H1 (cell line): ENCODE data around the gene DOCK3. TPM values are rescaled to one million over a fixed set of nuclear protein-coding genes. Genes with fewer than 3 reads are reported as not detected.

Source experiments
- CTCF ChIA-PET: fragments of 300-600 bp; sonication (Branson Sonifier 250); formaldehyde crosslinking; loops from one replicate; lab custom pipeline; 2021; ENCODE audit not compliant: partially characterized antibody; lab: Charles Lee
- POLR2A ChIA-PET: fragments of 300-600 bp; sonication (Branson Sonifier 250); formaldehyde crosslinking; loops from one replicate; lab custom pipeline; 2021; ENCODE audit warnings: inconsistent platforms; ENCODE audit not compliant: partially characterized antibody; lab: Charles Lee
- DNase-seq, 2 experiments: peaks; one replicate each; pipeline versions ENCODE4 v3.0.0 to v3.0.0-alpha.2; 2010 to 2022; ENCODE audit warnings: low spot score in 2 of 2, low read depth in 1 of 2, mixed read lengths in 1 of 2
- FAIRE-seq: peaks from 2 replicates; lab custom pipeline; 2011; peaks lifted over from hg19 to GRCh38; lab: Jason Lieb, UNC
- H2AFZ ChIP-seq: 2 replicates; pipeline ENCODE4 v1.8.1; 2012; ENCODE audit warnings: low read length, inconsistent platforms
- H2AK5ac ChIP-seq: 2 replicates; pipeline ENCODE4 v1.6.1; 2013; ENCODE audit warnings: low read depth, low read length
- H2BK120ac ChIP-seq: replicated peaks from 2 replicates; pipeline ENCODE3; 2013; ENCODE audit warnings: low read depth, low read length, inconsistent platforms
- H2BK12ac ChIP-seq: 2 replicates; pipeline ENCODE4 v1.6.1; 2013; ENCODE audit warnings: low read depth, low read length
- H2BK15ac ChIP-seq: 2 replicates; pipeline ENCODE4 v1.6.1; 2013; ENCODE audit warnings: low read length
- H2BK20ac ChIP-seq: 2 replicates; pipeline ENCODE4 v1.6.1; 2013; ENCODE audit warnings: low read length
- H2BK5ac ChIP-seq: 2 replicates; pipeline ENCODE4 v1.6.1; 2013; ENCODE audit warnings: low read depth, low read length
- H3K14ac ChIP-seq: 2 replicates; pipeline ENCODE4 v1.6.1; 2013; ENCODE audit warnings: inconsistent platforms; ENCODE audit not compliant: insufficient read length
- H3K18ac ChIP-seq: 2 replicates; pipeline ENCODE4 v1.6.1; 2013; ENCODE audit warnings: low read length; ENCODE audit errors: extremely low read depth
- H3K23ac ChIP-seq: 2 replicates; pipeline ENCODE4 v1.6.1; 2013; ENCODE audit warnings: inconsistent platforms; ENCODE audit not compliant: insufficient read length
- H3K23me2 ChIP-seq: 2 replicates; pipeline ENCODE4 v1.6.1; 2013; ENCODE audit warnings: low read depth, low read length
- H3K27ac ChIP-seq: 2 replicates; pipeline ENCODE4 v1.6.1; 2011; ENCODE audit warnings: low read depth, low read length, inconsistent platforms
- H3K27me3 ChIP-seq, 4 experiments: replicated peaks in 1 of 4; 1 replicate in 1 of 4; 2 replicates in 3 of 4; pipeline versions ENCODE4 v1.6.1 to v1.8.1; 2011 to 2013; ENCODE audit warnings: low read length in 3 of 4, mild to moderate bottlenecking in 3 of 4, inconsistent platforms in 2 of 4, mixed read lengths in 2 of 4, moderate library complexity in 1 of 4; ENCODE audit not compliant: control insufficient read depth in 3 of 4, insufficient read depth in 3 of 4; ENCODE audit errors: extremely low read depth in 1 of 4
- H3K36me3 ChIP-seq, 4 experiments: 2 replicates each; pipeline versions ENCODE4 v1.6.1 to v1.8.1; 2011 to 2013; ENCODE audit warnings: mild to moderate bottlenecking in 4 of 4, low read length in 3 of 4, moderate library complexity in 2 of 4, control low read depth in 1 of 4, inconsistent platforms in 1 of 4; ENCODE audit not compliant: insufficient read depth in 4 of 4, control insufficient read depth in 2 of 4
- H3K4ac ChIP-seq: replicated peaks from 2 replicates; pipeline ENCODE3; 2013; ENCODE audit warnings: low read length, low read depth, mixed read lengths, inconsistent platforms; ENCODE audit not compliant: insufficient read length
- H3K4me1 ChIP-seq, 4 experiments: replicated peaks in 1 of 4; 1 replicate in 1 of 4; 2 replicates in 3 of 4; pipeline versions ENCODE4 v1.6.1 to v1.8.1; 2011 to 2013; ENCODE audit warnings: low read length in 3 of 4, inconsistent platforms in 2 of 4, mixed read lengths in 1 of 4; ENCODE audit not compliant: insufficient read depth in 4 of 4, control insufficient read depth in 3 of 4
- H3K4me2 ChIP-seq, 2 experiments: 2 replicates each; pipeline versions ENCODE4 v1.6.1 to v1.8.1; 2011 to 2013; ENCODE audit warnings: low read depth in 2 of 2, low read length in 2 of 2, control low read depth in 1 of 2, inconsistent platforms in 1 of 2, mild to moderate bottlenecking in 1 of 2; ENCODE audit not compliant: insufficient read depth in 1 of 2
- H3K4me3 ChIP-seq, 4 experiments: fragments of 200-600, 300-600 bp in 1 of 4; sonication (generic), shearing (Covaris generic), sonication (Bioruptor Twin) in 1 of 4; 2 replicates each; pipeline versions ENCODE4 v1.5.1 to v1.8.1; 2011 to 2016; ENCODE audit warnings: low read length in 4 of 4, low read depth in 3 of 4, control low read depth in 2 of 4, inconsistent platforms in 2 of 4, mild to moderate bottlenecking in 2 of 4, mixed read lengths in 1 of 4, moderate library complexity in 1 of 4; ENCODE audit not compliant: insufficient read depth in 2 of 4; ENCODE audit errors: extremely low read depth in 1 of 4
- H3K56ac ChIP-seq: replicated peaks from 2 replicates; pipeline ENCODE3; 2013; ENCODE audit warnings: low read depth, mild to moderate bottlenecking, mixed read lengths, low read length, inconsistent platforms; ENCODE audit not compliant: insufficient read length
- H3K79me1 ChIP-seq: 2 replicates; pipeline ENCODE4 v1.6.1; 2013; ENCODE audit warnings: low read depth, low read length, control low read depth
- H3K79me2 ChIP-seq, 2 experiments: 2 replicates each; pipeline versions ENCODE4 v1.6.1 to v1.8.1; 2012 to 2013; ENCODE audit warnings: low read length in 2 of 2, mild to moderate bottlenecking in 2 of 2, inconsistent platforms in 1 of 2; ENCODE audit not compliant: insufficient read depth in 2 of 2, control insufficient read depth in 1 of 2
- H3K9ac ChIP-seq, 4 experiments: replicated peaks in 1 of 4; 1 replicate in 1 of 4; 2 replicates in 3 of 4; pipeline versions ENCODE4 v1.6.1 to v1.8.1; 2011 to 2013; ENCODE audit warnings: low read depth in 3 of 4, low read length in 3 of 4, control low read depth in 2 of 4, mild to moderate bottlenecking in 2 of 4, moderate library complexity in 2 of 4, inconsistent platforms in 1 of 4; ENCODE audit errors: extremely low read depth in 1 of 4
- H3K9me3 ChIP-seq, 2 experiments: 2 replicates each; pipeline versions ENCODE4 v1.6.1 to v1.8.1; 2012 to 2013; ENCODE audit warnings: mild to moderate bottlenecking in 2 of 2, moderate library complexity in 2 of 2, control low read depth in 1 of 2, inconsistent platforms in 1 of 2, low read depth in 1 of 2, low read length in 1 of 2, mixed read lengths in 1 of 2; ENCODE audit not compliant: insufficient read depth in 2 of 2
- H4K20me1 ChIP-seq, 2 experiments: replicated peaks in 1 of 2; 2 replicates each; pipeline versions ENCODE3 to v1.8.1; 2011 to 2013; ENCODE audit warnings: inconsistent platforms in 2 of 2, low read length in 2 of 2, mild to moderate bottlenecking in 1 of 2; ENCODE audit not compliant: insufficient read depth in 2 of 2, control insufficient read depth in 1 of 2
- H4K5ac ChIP-seq: 2 replicates; pipeline ENCODE4 v1.6.1; 2013; ENCODE audit warnings: low read length, low read depth, mixed read lengths, inconsistent platforms; ENCODE audit not compliant: insufficient read length
- H4K8ac ChIP-seq: 2 replicates; pipeline ENCODE4 v1.8.0; 2013; ENCODE audit warnings: mild to moderate bottlenecking, moderate library complexity, low read length, inconsistent platforms; ENCODE audit not compliant: insufficient read depth; ENCODE audit errors: extremely low read depth
- H4K91ac ChIP-seq: replicated peaks from 2 replicates; pipeline ENCODE3; 2013; ENCODE audit warnings: low read length, mixed read lengths, inconsistent platforms; ENCODE audit not compliant: insufficient read length
- ATF3 ChIP-seq: IDR thresholded peaks from 2 replicates; pipeline ENCODE4 v1.6.1; 2011; ENCODE audit warnings: low read depth, mild to moderate bottlenecking, low read length; ENCODE audit not compliant: insufficient read depth
- BRCA1 ChIP-seq: IDR thresholded peaks from 2 replicates; pipeline ENCODE4 v1.6.1; 2012; ENCODE audit warnings: low read depth, low read length, improper control_type of control experiment
- CBX8 ChIP-seq: fragments of 300-800, 300-1000 bp; sonication (generic); IDR thresholded peaks from 2 replicates; pipeline ENCODE4 v1.7.1; 2016; ENCODE audit warnings: low read depth, low read length, borderline replicate concordance
- CEBPB ChIP-seq: IDR thresholded peaks from 2 replicates; pipeline ENCODE4 v1.6.1; 2012; ENCODE audit warnings: low read depth, low read length
- EZH2 ChIP-seq: fragments of 200-600 bp; sonication (generic); IDR thresholded peaks from 2 replicates; pipeline ENCODE4 v1.7.1; 2012; ENCODE audit warnings: low read depth, mild to moderate bottlenecking, moderate library complexity, low read length, inconsistent platforms; ENCODE audit not compliant: severe bottlenecking
- GABPA ChIP-seq: IDR thresholded peaks from 2 replicates; pipeline ENCODE4 v1.6.1; 2011; ENCODE audit warnings: mild to moderate bottlenecking, low read length, moderate library complexity, borderline replicate concordance; ENCODE audit not compliant: insufficient read depth
- GTF2F1 ChIP-seq: IDR thresholded peaks from 2 replicates; pipeline ENCODE4 v1.6.1; 2012; ENCODE audit warnings: low read depth, low read length, improper control_type of control experiment, borderline replicate concordance
- KDM5A ChIP-seq: fragments of 200-600 bp; IDR thresholded peaks from 2 replicates; pipeline ENCODE4 v1.7.1; 2012; ENCODE audit warnings: mild to moderate bottlenecking, low read length, inconsistent platforms, mixed read lengths
- NRF1 ChIP-seq: IDR thresholded peaks from 2 replicates; pipeline ENCODE4 v1.6.1; 2011; ENCODE audit warnings: mild to moderate bottlenecking, low read depth, low read length, improper control_type of control experiment
- PHF8 ChIP-seq: fragments of 200-600 bp; sonication (generic); conservative IDR thresholded peaks from 2 replicates; pipeline ENCODE4 v1.7.1; 2012; ENCODE audit warnings: low read depth, mild to moderate bottlenecking, inconsistent platforms, low read length, moderate library complexity
- POLR2AphosphoS5 ChIP-seq: IDR thresholded peaks from 2 replicates; pipeline ENCODE4 v1.6.1; 2011; ENCODE audit warnings: low read depth, low read length
- RFX5 ChIP-seq: IDR thresholded peaks from 2 replicates; pipeline ENCODE4 v1.6.1; 2011; ENCODE audit warnings: low read depth, low read length, improper control_type of control experiment, borderline replicate concordance
- RNF2 ChIP-seq: fragments of 200-900, 300-1000 bp; sonication (generic); IDR thresholded peaks from 2 replicates; pipeline ENCODE4 v1.7.1; 2016; ENCODE audit warnings: borderline replicate concordance, low read depth, mild to moderate bottlenecking, antibody characterized with exemption, low read length; ENCODE audit not compliant: poor library complexity, severe bottlenecking; ENCODE audit errors: missing control alignments
- TEAD4 ChIP-seq: IDR thresholded peaks from 2 replicates; pipeline ENCODE4 v1.6.1; 2012; ENCODE audit warnings: low read depth, low read length, inconsistent platforms, mixed read lengths
- WGBS, 2 experiments: shearing (Covaris generic) in 1 of 2; methylation state at CpG; one replicate each; pipeline versions ENCODE4 v1.1.6 to v1.1.7; 2013 to 2015; ENCODE audit warnings: low lambda C conversion rate in 2 of 2, mixed read lengths in 2 of 2, inconsistent platforms in 1 of 2, low coverage in 1 of 2, missing lambda C conversion rate in 1 of 2; ENCODE audit not compliant: insufficient replicate concordance in 2 of 2, insufficient coverage in 1 of 2, insufficient read length in 1 of 2; ENCODE audit errors: extremely low coverage in 1 of 2, missing lambda C conversion rate in 1 of 2; 5-methylcytosine and 5-hydroxymethylcytosine counted together
- polyA plus RNA-seq, 7 experiments: library from polyadenylated mRNA; depleted of rRNA in 3 of 7; stranded (reverse) in 5 of 7; unstranded in 2 of 7; fragments of >200 nt in 5 of 7; fragments of 200-250 nt in 2 of 7; gene quantifications; 1 replicate in 5 of 7; 2 replicates in 1 of 7; 4 replicates in 1 of 7; pipeline versions ENCODE4 v1.2.1 to v1.2.3, GENCODE V29; 2011 to 2013; ENCODE audit warnings: missing spikeins in 2 of 7, mixed read lengths in 2 of 7
- total RNA-seq: library from RNA; stranded (reverse); fragmentation: NEBNext Ultra II Directional; extraction: Animal tissue kit (Norgen Biotek cat#: 25700); gene quantifications from 2 replicates; pipeline ENCODE4 v1.2.1, GENCODE V29; 2021

Gene DOCK3
- total and polyA plus RNA-seq, 2 of the 8 experiments (the other 6 are each of a cell fraction or from before 2014, with no cell fraction given), result 2.7 to 5.0 TPM

GRCh38 chr3:50883755-50884154 is 209.0 kb downstream of the DOCK3 start:
- H3K27me3 ChIP-seq, result no peaks in the 10 kb centered on the region
- H3K23ac ChIP-seq, result no peak overlapping the region
- no peaks in the 10 kb centered on the region for H3K4me1 ChIP-seq
- no peak overlapping the region for H2AFZ ChIP-seq
- no peak overlapping the region for H3K4me2 ChIP-seq
- 85% methylated on average over 3 of the region's 4 CpGs; no CpG with 5 or more reads in 1 of the 2 experiments for WGBS, 2 experiments
- no peak overlapping the region for H3K18ac ChIP-seq
- H3K4ac ChIP-seq, result no peak overlapping the region
- POLR2A ChIA-PET, result no interaction called here
- H4K20me1 ChIP-seq, result no peaks in the 10 kb centered on the region
- H3K36me3 ChIP-seq, result no peaks in the 10 kb centered on the region
- no peak overlapping the region for H3K14ac ChIP-seq
- CTCF ChIA-PET, result interaction anchor here (0.8 to 3.6 kb wide), 10 partner anchors 10 to 315 kb away, joined by 3 to 17 read pairs (median 6); partner anchors contain the start of genes HEMK1 and MAPKAPK3
- no peak overlapping the region for H2BK15ac ChIP-seq
- no peak for FAIRE-seq
- no peaks in the 10 kb centered on the region for H3K79me2 ChIP-seq
- H3K27ac ChIP-seq, result no peak overlapping the region
- H3K9ac ChIP-seq, result no peak overlapping the region
- no peak overlapping the region for H4K5ac ChIP-seq
- no peak overlapping the region for H2BK120ac ChIP-seq
- no peaks in the 10 kb centered on the region; the same call in 1 of the 2 replicates for H3K23me2 ChIP-seq
- H3K9me3 ChIP-seq, result no peaks in the 10 kb centered on the region
- H2AK5ac ChIP-seq, result no peak overlapping the region
- no peak for DNase-seq
- H2BK5ac ChIP-seq, result no peak overlapping the region
- no peak overlapping the region for H2BK12ac ChIP-seq
- no peak overlapping the region for H3K4me3 ChIP-seq
- no peak overlapping the region for H4K8ac ChIP-seq
- H3K56ac ChIP-seq, result no peak overlapping the region
- no peaks in the 10 kb centered on the region for H3K79me1 ChIP-seq
- no peak overlapping the region for H4K91ac ChIP-seq
- H2BK20ac ChIP-seq, result no peak overlapping the region
- TF ChIP-seq BRCA1, result no peak
- TF ChIP-seq GABPA, result no peak
- no peak for TF ChIP-seq CBX8
- no peak for TF ChIP-seq ATF3
- TF ChIP-seq PHF8, result no peak
- no peak for TF ChIP-seq NRF1
- TF ChIP-seq TEAD4, result no peak
- TF ChIP-seq RNF2, result no peak
- TF ChIP-seq CEBPB, result no peak
- TF ChIP-seq POLR2AphosphoS5, result no peak
- no peak for TF ChIP-seq RFX5
- TF ChIP-seq GTF2F1, result no peak
- no peak for TF ChIP-seq KDM5A
- TF ChIP-seq EZH2, result no peak
